ENCODE measurements around the gene THY1.
"Not testable (repeated sequence)": the region's sequence is repeated elsewhere in the genome, so short reads cannot be mapped to it uniquely, and the experiment has no call there.

THY1 gene

GRCh38 chr11:119417726-119418540 is 5.0 kb downstream of the THY1 start:
- DNase-seq (ENCODE audit: low read depth) = no peak

DNA sequence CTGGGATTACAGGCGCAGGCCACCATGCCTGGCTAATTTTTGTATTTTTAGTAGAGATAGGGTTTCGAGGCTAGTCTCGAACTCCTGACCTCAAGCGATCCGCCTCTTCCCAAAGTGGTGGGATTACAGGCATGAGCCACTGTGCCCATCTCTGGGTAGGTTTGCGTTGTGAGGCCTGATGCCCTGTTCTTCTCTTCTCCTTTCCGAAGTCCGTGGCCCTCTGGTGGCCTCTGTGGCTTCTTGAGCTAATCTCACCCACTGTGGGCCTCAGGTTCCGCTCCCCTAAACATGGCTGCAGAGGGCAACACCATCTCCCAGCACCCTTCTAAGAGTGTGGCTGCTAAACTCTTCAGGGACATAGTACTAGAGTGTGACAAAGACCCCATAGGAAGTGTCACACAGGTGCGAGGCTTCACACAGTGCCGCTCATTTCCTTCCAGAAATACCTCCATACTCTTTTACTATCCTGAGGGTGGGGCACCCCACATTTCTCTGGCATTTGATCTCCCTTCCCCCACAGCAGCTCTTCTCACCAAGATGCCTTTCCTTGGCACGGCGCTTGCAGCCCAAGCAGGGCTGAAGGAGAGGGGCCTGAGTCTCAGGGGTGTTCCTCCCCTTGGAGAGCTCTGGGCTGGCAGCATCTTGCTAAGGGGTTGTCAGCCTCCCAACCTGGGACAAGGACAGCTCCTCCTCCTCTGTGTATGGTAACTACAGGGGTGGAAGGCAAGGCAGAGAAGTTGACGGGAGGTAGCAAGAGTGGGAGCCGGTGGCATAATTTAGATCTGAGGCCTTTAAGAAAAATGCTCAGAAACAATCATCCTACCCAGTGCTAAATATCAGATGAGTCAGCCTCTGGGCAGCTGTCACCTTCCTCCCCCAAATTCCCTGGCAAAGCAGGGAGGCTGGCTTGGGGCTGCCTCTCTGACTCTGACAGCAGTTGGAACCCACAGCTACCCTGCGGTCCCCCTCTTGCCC is 6.1 kb downstream of the THY1 start:
- DNase-seq (ENCODE audit: low read depth) = no peak

GRCh38 chr11:119415966-119416365 is 7.0 kb downstream of the THY1 start:
- DNase-seq (ENCODE audit: low read depth) = no peak

DNA sequence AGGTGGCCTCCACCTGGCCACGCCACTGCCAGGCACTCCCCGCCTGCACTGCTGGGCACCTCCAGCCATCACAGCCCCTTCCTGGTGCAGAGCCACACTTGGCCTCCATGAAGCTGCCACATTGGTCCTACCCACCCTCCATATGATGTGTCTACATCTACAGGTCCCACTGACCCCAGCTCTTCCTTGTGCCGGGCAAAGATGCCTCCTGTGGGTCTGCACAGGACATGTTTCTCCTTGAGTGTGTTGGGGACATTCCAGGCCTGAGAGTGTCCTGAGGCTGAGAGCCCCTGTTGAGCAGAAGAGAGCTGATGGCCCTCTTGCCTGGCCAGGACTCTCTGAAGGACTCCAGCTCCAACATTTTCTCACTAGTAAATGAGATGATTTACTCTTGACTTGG is 7.5 kb downstream of the THY1 start:
- DNase-seq (ENCODE audit: low read depth) = no peak

DNA sequence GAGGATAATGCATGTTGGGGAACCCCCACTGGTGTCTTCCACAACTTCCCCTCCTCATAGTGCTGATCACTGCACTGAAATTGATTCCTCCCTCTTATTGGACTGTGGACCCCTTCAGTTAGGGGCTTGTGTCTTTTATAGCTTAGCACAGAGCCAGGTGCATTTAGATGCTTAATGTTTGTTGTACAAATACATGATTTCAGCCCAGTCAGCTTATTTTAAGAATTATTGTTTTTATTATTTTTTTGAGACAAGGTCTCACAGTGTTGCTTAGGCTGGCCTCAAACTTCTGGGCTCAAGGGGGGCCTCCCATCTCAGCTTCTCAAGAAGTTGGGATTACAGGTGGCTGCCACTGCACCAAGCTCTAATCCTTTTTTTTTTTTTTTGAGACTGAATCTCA is 8.2 kb downstream of the THY1 start:
- no peak for DNase-seq (ENCODE audit: low read depth)

DNA sequence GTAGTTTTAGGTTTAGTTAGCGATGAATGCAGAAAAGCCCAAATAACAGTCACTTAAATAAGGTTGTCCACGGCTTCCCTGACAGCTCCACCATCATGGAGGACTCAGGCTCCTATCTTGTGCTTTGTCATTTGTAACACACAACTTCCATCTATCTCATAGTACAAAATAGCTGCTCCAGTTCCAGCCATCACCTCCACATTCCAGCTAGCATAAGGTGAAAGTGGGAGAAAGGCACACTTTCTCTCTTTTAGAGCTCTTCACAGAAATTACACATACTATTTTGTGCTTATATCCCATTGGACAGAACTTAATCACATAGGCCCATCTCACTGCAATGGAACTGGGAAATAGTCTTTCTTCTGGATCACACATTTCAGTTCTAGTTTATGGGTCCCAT is 8.7 kb downstream of the THY1 start:
- DNase-seq (ENCODE audit: low read depth) = no peak

DNA sequence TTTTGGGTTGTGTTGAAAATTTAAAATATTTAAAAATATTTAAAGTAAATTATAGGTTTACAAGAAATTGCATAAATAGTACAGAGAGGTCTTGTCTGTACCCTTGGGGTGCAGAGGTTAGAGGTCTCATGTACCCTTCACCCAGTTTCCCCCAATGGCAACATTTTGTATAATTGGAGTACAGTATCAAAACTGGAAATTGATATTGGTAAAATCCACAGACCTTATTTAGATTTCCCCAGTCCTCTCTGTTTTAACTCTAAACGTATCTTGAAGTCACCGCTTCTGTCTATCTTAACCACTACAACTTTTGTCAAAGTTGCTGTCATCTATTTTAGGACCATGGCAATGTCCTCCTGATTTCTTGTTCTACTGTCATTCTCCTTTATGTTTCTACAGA is 10.9 kb downstream of the THY1 start:
- no peak for DNase-seq (ENCODE audit: low read depth)

GRCh38 chr11:119410501-119410900 is 12.5 kb downstream of the THY1 start:
- no peak for DNase-seq (ENCODE audit: low read depth)

DNA sequence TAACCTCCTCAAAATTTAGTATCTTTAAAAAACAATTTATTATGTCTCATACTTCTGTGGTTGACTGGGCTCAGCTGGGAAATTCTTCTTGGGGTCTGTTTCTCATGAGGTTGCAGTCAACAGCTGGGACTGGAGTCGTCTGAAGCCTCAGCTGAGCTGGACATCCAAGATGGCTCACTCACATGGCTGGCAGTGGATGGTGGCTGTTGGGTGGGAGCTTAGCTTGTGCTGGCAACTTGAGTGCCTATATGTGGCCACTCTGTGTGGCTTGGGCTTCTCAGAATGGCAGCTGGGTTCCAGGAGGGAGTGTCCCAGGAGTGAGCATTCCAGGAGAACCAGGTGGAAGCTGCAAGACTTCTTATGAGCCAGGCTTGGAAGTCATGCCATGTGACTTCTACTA is 13.2 kb downstream of the THY1 start:
- no peak for DNase-seq (ENCODE audit: low read depth)

DNA sequence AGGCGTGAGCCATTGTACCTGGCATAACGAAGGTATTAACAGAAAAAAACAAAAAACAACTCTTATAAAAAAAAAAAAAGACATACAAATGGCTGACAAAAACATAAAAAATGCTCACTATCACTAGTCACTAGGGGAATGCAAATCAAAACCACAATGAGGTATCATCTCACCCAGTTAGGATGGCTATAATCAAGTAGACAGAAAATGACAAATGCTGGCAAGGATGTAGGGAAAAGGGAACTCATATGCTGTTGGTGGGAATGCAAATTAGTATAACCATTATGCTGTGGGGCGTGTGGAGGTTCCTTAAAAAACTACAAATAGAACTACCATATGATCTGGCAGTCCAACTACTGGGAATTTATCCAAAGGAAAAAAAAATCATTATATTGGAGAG is 17.0 kb downstream of the THY1 start:
- DNase-seq (ENCODE audit: low read depth) = no peak

- not testable (repeated sequence) for DNase-seq (ENCODE audit: low read depth)
Observed at GRCh38 chr11:119405448-119405847, 17.5 kb downstream of the THY1 start.

GRCh38 chr11:119404872-119405271 is 18.1 kb downstream of the THY1 start:
- no peak for DNase-seq (ENCODE audit: low read depth)

GRCh38 chr11:119403021-119403420 is 20.0 kb downstream of the THY1 start:
- DNase-seq (ENCODE audit: low read depth) = no peak

DNA sequence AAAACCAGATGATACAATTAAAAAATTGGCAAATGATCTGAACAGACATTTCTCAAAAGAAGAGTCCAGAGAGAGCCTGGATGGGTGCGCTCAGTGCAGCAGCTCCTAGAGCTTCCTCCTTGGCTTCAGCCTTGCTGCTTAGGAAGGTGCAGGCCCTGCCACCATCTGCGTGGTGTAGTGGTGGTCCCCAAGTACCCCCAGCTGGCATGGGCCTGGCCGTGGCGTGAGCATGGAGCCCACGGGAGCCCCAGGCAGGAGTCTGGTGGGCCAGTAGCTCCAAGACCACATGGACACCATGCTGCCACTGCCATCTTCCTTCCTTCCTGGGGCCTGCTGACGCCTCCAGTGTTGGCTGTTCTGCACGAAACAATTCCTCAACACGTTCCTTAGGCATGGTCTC is 20.5 kb downstream of the THY1 start:
- DNase-seq (ENCODE audit: low read depth) = no peak

GRCh38 chr11:119400860-119401259 is 22.1 kb downstream of the THY1 start:
- no peak for DNase-seq (ENCODE audit: low read depth)

DNA sequence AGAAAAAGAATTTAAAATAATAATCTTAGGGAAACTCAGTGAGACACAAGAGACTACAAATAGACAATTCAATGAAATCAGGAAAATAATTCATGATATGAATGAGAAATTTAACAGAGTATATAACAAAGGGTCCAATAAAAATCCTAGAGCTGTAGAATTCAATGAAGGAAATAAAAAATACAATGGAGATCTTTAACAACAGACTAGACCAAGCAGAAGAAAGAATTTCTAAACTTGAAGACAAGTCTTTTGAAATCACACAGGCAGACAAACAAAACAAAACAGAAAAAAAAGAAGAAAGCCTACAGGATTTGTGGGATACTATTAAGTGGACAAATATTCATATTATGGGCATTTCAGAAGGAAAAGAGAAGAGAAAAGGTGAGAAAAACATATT is 25.2 kb downstream of the THY1 start:
- no peak for DNase-seq (ENCODE audit: low read depth)

DNA sequence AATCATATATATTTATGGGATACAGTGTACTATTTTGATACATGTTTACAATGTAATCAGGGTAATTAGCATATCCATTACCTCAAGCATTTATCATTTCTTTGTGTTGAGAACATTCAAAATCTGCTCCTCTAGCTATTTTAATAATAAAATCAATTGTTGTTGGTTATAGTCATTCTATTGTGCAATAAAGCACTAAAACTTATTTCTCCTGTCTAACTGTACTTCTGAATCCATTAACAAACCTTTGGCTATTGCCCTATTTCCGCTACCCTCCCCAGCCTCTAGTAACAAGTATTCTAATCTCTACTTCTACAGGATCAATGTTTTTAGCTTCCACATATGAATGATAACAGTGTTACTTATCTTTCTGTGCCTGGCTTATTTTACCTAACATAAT is 26.1 kb downstream of the THY1 start:
- no peak for DNase-seq (ENCODE audit: low read depth)

GRCh38 chr11:119391275-119391674 is 31.7 kb downstream of the THY1 start:
- no peak for DNase-seq (ENCODE audit: low read depth)

DNA sequence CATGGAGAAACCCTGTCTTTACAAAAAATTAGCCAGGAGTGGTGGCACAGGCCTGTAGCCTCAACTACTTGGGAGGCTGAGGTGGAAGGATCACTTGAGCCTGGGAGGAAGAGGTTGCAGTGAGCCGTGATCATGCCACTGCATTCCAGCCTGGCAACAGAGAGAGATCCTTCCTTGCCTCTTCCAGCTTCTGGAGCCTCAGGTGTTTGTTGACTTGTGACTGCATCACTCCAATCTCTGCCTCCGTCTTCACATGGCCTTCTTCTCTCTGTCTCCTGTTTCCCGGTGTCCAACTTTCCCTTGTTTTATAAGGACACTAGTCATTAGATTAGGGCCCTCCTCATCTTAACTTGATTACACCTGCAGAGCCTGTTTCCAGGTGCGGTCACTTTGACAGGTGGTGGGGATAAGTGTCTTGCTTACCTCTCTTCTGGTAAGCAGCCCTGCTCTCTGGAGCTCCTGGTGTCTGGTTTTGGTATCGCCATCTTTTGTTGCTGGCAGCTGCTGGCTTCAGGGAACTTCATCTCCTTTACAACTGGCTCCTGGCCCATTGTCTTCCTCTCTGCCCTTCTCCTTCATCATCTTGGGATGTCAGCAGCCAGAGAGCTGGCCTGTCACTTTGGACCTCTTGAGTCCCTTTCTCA is 33.2 kb downstream of the THY1 start:
- no peak for DNase-seq (ENCODE audit: low read depth)

DNA sequence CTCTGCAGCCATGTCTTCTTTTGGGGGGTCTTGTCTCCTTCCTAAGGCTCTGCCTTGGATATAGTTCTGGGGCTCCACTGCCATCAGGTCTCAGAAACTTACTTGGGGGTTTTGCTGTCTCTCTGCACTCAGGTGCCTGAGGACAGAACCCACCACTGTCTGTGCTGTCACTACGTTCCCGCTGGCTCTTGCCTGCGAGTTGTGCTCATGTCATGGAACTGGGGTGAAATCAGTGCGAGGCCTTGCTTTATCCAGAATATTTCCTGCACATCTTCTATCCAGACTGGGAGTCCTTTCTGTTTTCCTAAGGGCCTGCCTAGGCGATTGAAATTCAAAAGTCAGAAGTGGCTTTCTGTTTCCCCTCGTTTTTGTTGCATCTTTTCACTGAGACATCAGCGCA is 34.9 kb downstream of the THY1 start:
- DNase-seq (ENCODE audit: low read depth) = no peak

GRCh38 chr11:119384332-119384731 is 38.6 kb downstream of the THY1 start:
- DNase-seq (ENCODE audit: low read depth) = no peak

- not testable (repeated sequence) for DNase-seq (ENCODE audit: low read depth)
Observed at GRCh38 chr11:119382513-119382912, 40.5 kb downstream of the THY1 start.

GRCh38 chr11:119382101-119382500 is 40.9 kb downstream of the THY1 start:
- no peak for DNase-seq (ENCODE audit: low read depth)
